GM12878 (cell line): ENCODE measurements around the gene FICD. TPM values are rescaled to one million over a fixed set of nuclear protein-coding genes. Genes with fewer than 3 reads are reported as not detected.

Experiments used
- BHLHE40 ChIP-seq, 2 experiments: fragments of 450-650 bp in 1 of 2; IDR thresholded peaks; 2 replicates each; pipeline ENCODE4 v1.6.1; 2011 to 2017; ENCODE audit warnings: low read depth in 2 of 2, borderline replicate concordance in 1 of 2, improper control_type of control experiment in 1 of 2, low read length in 1 of 2, mild to moderate bottlenecking in 1 of 2
- CREB1 ChIP-seq: IDR thresholded peaks from 2 replicates; pipeline ENCODE4 v1.6.1; 2012; ENCODE audit warnings: low read depth, mild to moderate bottlenecking, inconsistent platforms
- E4F1 ChIP-seq: fragments of 450-650 bp; IDR thresholded peaks from 2 replicates; pipeline ENCODE4 v1.6.1; 2018; ENCODE audit warnings: borderline replicate concordance, mild to moderate bottlenecking; ENCODE audit not compliant: partially characterized antibody
- EED ChIP-seq: sonication (generic); IDR thresholded peaks from 2 replicates; pipeline ENCODE4 v1.6.1; 2016; ENCODE audit warnings: antibody characterized with exemption, low read depth
- HDAC6 ChIP-seq: fragments of 200-600 bp; sonication (generic); IDR thresholded peaks from one replicate; pipeline ENCODE4 v1.8.0; 2017; ENCODE audit warnings: antibody characterized with exemption; ENCODE audit not compliant: unreplicated experiment
- IKZF1 ChIP-seq: fragments of 450-650 bp; conservative IDR thresholded peaks from 2 replicates; pipeline ENCODE4 v1.6.1; 2017; ENCODE audit warnings: antibody characterized with exemption, mild to moderate bottlenecking
- JUND ChIP-seq: IDR thresholded peaks from 2 replicates; pipeline ENCODE4 v1.6.1; 2012; ENCODE audit warnings: low read depth, mild to moderate bottlenecking, low read length, improper control_type of control experiment, moderate library complexity
- MAX ChIP-seq: IDR thresholded peaks from 2 replicates; pipeline ENCODE4 v1.6.1; 2012; ENCODE audit warnings: low read depth, low read length, improper control_type of control experiment
- NFIC ChIP-seq: IDR thresholded peaks from 2 replicates; pipeline ENCODE4 v1.6.1; 2012; ENCODE audit warnings: low read depth, mild to moderate bottlenecking, inconsistent platforms, low read length, moderate library complexity
- PAX8 ChIP-seq: fragments of 450-650 bp; IDR thresholded peaks from 2 replicates; pipeline ENCODE4 v1.6.1; 2017; ENCODE audit warnings: mild to moderate bottlenecking, moderate library complexity
- POLR2AphosphoS5 ChIP-seq: IDR thresholded peaks from 2 replicates; pipeline ENCODE4 v1.6.1; 2011; ENCODE audit warnings: mild to moderate bottlenecking, low read length, inconsistent platforms
- SKIL ChIP-seq: fragments of 450-650 bp; IDR thresholded peaks from 2 replicates; pipeline ENCODE4 v1.6.1; 2017; ENCODE audit warnings: mild to moderate bottlenecking, low read depth, inconsistent platforms; ENCODE audit not compliant: poor library complexity, severe bottlenecking
- SP1 ChIP-seq: IDR thresholded peaks from one replicate; pipeline ENCODE4 v1.6.1; 2011; ENCODE audit warnings: low read depth, low read length
- STAT3 ChIP-seq: IDR thresholded peaks from 2 replicates; pipeline ENCODE4 v1.6.1; 2011; ENCODE audit warnings: low read depth, low read length, improper control_type of control experiment
- SUZ12 ChIP-seq: fragments of 200-600 bp; sonication (generic); IDR thresholded peaks from one replicate; pipeline ENCODE4 v1.6.1; 2018; ENCODE audit warnings: antibody characterized with exemption, mild to moderate bottlenecking; ENCODE audit not compliant: unreplicated experiment
- USF1 ChIP-seq: IDR thresholded peaks from 2 replicates; pipeline ENCODE4 v1.6.1; 2011; ENCODE audit warnings: borderline replicate concordance, low read depth, mild to moderate bottlenecking, moderate library complexity, mixed read lengths, low read length; ENCODE audit not compliant: insufficient read depth; ENCODE audit errors: extremely low read length
- USF2 ChIP-seq: IDR thresholded peaks from 2 replicates; pipeline ENCODE4 v1.6.1; 2011; ENCODE audit warnings: low read depth, low read length, improper control_type of control experiment, borderline replicate concordance
- ZNF592 ChIP-seq: fragments of 450-650 bp; IDR thresholded peaks from 2 replicates; pipeline ENCODE4 v1.6.1; 2017; ENCODE audit warnings: mild to moderate bottlenecking, moderate library complexity
- polyA plus RNA-seq, 11 experiments: library from polyadenylated mRNA; depleted of rRNA in 4 of 11; unstranded in 6 of 11; stranded (reverse) in 5 of 11; fragments of >200 nt; fragmentation: Nextera tagmentation in 4 of 11; fragmentation: Illumina TruSeq in 1 of 11; extraction: Ambion mirVana in 4 of 11; extraction: Trizol in 1 of 11; gene quantifications; 1 replicate in 1 of 11; 2 replicates in 10 of 11; pipeline versions ENCODE4 v1.2.1 to v1.2.3, GENCODE V29; 2011 to 2016; ENCODE audit warnings: inconsistent platforms in 2 of 11, missing spikeins in 2 of 11, low read depth in 1 of 11
- total RNA-seq, 4 experiments: library from RNA; depleted of rRNA in 3 of 4; stranded (reverse); fragments of >200 nt in 3 of 4; fragmentation: Illumina TruSeq in 1 of 4; extraction: Trizol in 1 of 4; gene quantifications; 2 replicates each; pipeline versions ENCODE4 v1.2.1 to v1.2.3, GENCODE V29; 2013 to 2021

FICD gene
- total and polyA plus RNA-seq, 10 of the 15 experiments (the other 5 are each of a cell fraction or from before 2014, with no cell fraction given), result 1.1 to 9.4 (median 4.3) TPM

GRCh38 chr12:108563136-108563803, 48.2 kb downstream of the FICD start (continued):
- TF ChIP-seq SKIL (peak; percentile 54), E4F1 (no peak), SUZ12 (no peak), USF1 (no peak), BHLHE40 (IDR thresholded peaks at IDR 0.05; ENCODE audit: borderline replicate concordance in 1 of 2, low read depth in 2 of 2, low read length in 1 of 2) (peak; percentile 25 to 53; a peak in 3 of 4 replicates), ZNF592 (0 out of 2 replicates have a peak, but pooled peaks have one; percentile 63), SP1 (no peak), IKZF1 (peak; percentile 53), MAX (peak; percentile 61; the same call in 1 of the 2 replicates), USF2 (no peak), JUND (peak; percentile 37; the same call in 1 of the 2 replicates), PAX8 (no peak), HDAC6 (peak; percentile 60), NFIC (no peak), EED (no peak), STAT3 (peak; percentile 59; the same call in 1 of the 2 replicates), CREB1 (no peak), POLR2AphosphoS5 (peak; percentile 93)
